Placental epithelial cell (primary cell): ENCODE results near the gene NETO1. TPM values are rescaled to one million over a fixed set of nuclear protein-coding genes. Genes with fewer than 3 reads are reported as not detected.

Experiments used
- small RNA-seq: library from RNA; depleted of rRNA; stranded (forward); fragments of <200 nt; gene quantifications from one replicate; pipeline ENCODE3, GENCODE V24; 2012
- total RNA-seq: library from RNA; depleted of rRNA; stranded (reverse); fragments of >200 nt; gene quantifications from 2 replicates; pipeline ENCODE4 v1.2.3, GENCODE V29; 2012

The NETO1 gene
- not detected in 2 replicates for total RNA-seq

GRCh38 chr18:72867746-72868584 lies at the start of gene NETO1:
TSS of gene NETO1 (minus strand) at chr18:72867987. CDS start at chr18:72867291, 696 bp downstream.

Small RNA genes within 50 kb of the gene (small RNA-seq; reads per million reads assigned to genes)
- gene MIR548AV: not detected
- 0.92 reads per million, percentile 53 among the genes with 10 or more reads in this experiment for gene RNA5SP460
